ENCODE data around the gene CNBP.
"Not testable (repeated sequence)": the region's sequence is repeated elsewhere in the genome, so short reads cannot be mapped to it uniquely, and the experiment has no call there.

CNBP gene

GRCh38 chr3:129166579-129167332 lies 16.9 kb downstream of the CNBP start:
- H3K4me3 ChIP-seq (ENCODE audit: control insufficient read depth, low read depth, low read length) = no peak overlapping the region
- TF ChIP-seq, protein P1, sequence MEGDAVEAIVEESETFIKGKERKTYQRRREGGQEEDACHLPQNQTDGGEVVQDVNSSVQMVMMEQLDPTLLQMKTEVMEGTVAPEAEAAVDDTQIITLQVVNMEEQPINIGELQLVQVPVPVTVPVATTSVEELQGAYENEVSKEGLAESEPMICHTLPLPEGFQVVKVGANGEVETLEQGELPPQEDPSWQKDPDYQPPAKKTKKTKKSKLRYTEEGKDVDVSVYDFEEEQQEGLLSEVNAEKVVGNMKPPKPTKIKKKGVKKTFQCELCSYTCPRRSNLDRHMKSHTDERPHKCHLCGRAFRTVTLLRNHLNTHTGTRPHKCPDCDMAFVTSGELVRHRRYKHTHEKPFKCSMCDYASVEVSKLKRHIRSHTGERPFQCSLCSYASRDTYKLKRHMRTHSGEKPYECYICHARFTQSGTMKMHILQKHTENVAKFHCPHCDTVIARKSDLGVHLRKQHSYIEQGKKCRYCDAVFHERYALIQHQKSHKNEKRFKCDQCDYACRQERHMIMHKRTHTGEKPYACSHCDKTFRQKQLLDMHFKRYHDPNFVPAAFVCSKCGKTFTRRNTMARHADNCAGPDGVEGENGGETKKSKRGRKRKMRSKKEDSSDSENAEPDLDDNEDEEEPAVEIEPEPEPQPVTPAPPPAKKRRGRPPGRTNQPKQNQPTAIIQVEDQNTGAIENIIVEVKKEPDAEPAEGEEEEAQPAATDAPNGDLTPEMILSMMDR (conservative IDR thresholded peaks at IDR 0.05; ENCODE audit: control insufficient read depth, insufficient read depth, low read depth, low read length) = no peak
- no peak for DNase-seq (ENCODE audit: low read depth)

DNA sequence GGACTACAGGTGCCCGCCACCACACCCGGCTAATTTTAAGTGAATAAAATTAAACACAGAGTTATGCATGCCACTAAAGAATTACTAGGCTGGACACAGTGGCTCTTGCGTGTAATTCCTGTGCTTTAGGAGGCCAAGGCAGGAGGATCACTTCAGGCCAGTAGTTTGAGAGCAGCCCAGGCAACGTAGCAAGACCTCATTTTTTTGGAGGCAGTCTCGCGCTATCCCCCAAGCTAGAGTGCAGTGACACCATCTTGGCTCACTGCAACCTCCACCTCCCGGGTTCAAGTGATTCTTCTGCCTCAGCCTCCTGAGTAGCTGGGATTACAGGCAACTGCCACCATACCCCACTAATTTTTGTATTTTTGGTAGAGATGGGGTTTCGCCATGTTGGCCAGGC lies 18.1 kb downstream of the CNBP start:
- not testable (repeated sequence) for H3K4me3 ChIP-seq (ENCODE audit: control insufficient read depth, low read depth, low read length); DNase-seq (ENCODE audit: low read depth)

DNA sequence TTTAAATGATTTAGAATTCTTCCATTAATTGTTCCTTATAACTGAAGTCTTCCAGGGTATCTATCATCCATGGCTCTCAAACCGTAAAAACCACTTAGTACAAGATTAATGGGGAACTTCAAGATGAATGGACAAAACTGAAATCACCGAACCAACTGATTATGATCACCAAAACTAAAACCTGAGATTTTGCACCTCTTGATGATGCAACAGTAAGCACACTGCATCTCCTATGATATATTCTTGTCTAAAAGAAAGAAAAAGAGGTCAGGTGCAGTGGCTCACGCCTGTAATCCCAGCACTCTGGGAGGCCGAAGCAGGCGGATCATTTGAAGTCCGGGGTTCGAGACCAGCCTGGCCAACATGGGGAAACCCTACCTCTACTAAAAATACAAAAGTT lies 19.2 kb downstream of the CNBP start:
- no peak overlapping the region for H3K4me3 ChIP-seq (ENCODE audit: control insufficient read depth, low read depth, low read length)
- no peak for DNase-seq (ENCODE audit: low read depth)
- TF ChIP-seq, protein P1 (conservative IDR thresholded peaks at IDR 0.05; ENCODE audit: control insufficient read depth, insufficient read depth, low read depth, low read length) = no peak

DNA sequence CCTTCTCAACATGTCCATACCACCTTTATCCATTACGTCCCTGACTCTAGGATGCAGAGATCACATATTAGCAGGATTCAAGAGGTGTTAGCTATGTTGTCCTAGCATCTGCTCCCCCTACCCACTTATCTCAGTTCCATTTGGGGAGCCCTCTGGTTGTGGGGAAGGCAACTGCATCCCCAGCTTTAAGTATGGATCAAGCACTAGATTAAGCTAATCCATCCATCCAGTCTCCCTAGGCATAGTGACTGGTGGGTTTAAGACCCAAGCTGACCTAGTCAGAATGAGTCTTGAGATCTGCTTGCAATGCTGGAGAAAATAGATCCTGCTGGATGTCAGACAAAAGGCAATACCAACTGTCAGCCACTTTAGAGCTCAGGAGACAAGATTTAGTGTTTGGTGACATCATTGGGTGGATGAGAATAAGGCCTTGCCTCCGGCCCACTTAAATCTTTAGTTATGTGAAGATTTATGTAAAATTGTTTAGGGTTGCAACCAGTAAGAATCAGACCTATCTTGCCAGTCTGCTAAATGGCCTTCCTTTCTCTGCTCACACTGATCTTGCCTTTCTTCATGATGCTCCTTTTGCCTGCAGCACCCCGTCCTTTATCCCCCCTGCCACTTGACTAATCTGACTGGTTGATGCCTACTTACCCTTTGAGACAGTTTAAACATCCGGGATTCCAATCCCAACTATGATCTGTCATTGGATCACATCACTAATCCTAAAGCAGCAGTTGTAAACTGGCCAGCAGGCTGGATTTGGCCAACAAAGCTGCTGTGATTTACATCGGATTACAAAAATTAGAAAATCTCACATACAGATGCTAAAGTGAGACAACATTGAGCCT lies 20.7 kb downstream of the CNBP start:
- no peak for DNase-seq (ENCODE audit: low read depth)
- TF ChIP-seq, protein P1 (conservative IDR thresholded peaks at IDR 0.05; ENCODE audit: control insufficient read depth, insufficient read depth, low read depth, low read length) = peak; percentile 37
- no peak overlapping the region for H3K4me3 ChIP-seq (ENCODE audit: control insufficient read depth, low read depth, low read length)

DNA sequence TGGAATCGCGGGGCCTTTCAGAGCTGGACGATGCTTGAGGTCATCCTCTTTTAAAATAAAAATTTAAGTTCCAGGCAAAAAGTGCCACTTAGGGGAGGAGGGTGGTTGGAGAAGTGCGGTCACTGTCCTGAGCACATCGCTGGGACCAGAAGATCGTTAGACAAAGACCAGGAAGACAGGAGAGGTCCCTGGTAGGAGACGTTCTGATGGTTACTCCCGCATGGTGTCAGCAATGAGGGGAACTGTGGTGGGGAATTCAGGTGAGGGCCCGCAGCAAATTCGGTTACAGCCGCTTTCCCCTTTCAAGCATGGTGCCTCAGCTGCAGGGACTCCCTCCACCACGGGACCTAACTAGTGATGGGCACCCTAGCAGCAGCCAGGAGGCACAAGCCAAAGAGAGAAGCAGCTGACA lies 21.8 kb downstream of the CNBP start:
- TF ChIP-seq, protein P1 (conservative IDR thresholded peaks at IDR 0.05; ENCODE audit: control insufficient read depth, insufficient read depth, low read depth, low read length) = no peak
- no peak for DNase-seq (ENCODE audit: low read depth)
- peak overlapping the region; percentile 97 for H3K4me3 ChIP-seq (ENCODE audit: control insufficient read depth, low read depth, low read length)

GRCh38 chr3:129160891-129161859 lies 22.5 kb downstream of the CNBP start, which contains the start of gene ISY1:
Gene ISY1 (minus strand): TSS chr3:129161063. CDS start chr3:129160975, 88 bp downstream.
- peak; percentile 97 for DNase-seq (ENCODE audit: low read depth)
- TF ChIP-seq, protein P1 (conservative IDR thresholded peaks at IDR 0.05; ENCODE audit: control insufficient read depth, insufficient read depth, low read depth, low read length) = peak; percentile 84
- peak within 1 kb of the TSS; percentile 97 for H3K4me3 ChIP-seq (ENCODE audit: control insufficient read depth, low read depth, low read length)
